ENCODE measurements around the gene TRAPPC3L.

DNA sequence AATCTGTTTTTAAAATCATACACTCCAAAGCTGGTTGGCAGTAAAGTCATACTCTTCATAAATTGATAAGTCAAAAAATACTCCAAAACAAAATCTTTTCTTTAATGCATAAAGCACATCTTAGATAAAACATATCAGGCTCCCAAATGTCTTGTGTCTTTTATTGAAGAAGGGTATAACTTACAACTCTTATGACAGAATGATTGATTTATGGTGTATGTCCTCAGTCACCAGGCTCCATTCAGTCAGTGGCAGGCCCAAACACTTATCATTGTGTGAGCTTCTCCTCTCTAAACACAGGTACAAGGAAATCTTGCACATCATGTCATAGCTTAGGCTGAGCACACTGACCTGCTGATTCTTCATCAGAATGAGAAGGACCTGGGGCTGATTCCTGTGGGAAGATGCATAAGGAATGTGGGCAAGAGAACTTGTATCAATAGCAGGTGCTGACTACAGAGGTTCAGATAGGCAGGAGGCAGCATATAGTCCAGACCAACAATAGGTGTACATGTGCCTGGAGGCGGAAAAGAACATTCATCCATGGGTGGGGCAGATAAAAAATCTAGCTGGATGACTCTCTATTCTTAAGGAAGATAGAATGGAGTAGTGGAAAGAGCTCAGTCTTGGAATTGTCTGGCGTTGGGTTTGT, 32.1 kb downstream of the TRAPPC3L start:
- TF ChIP-seq SIN3A (IDR thresholded peaks at IDR 0.05; ENCODE audit: low read depth): no peak
- no peak for TF ChIP-seq CTCF (IDR thresholded peaks at IDR 0.05 in 2 of 3, conservative IDR thresholded peaks at IDR 0.05 in 1 of 3; ENCODE audit: borderline replicate concordance in 1 of 3, insufficient read depth in 1 of 3, low read depth in 2 of 3, low read length in 2 of 3)
- TF ChIP-seq POLR2AphosphoS5 (IDR thresholded peaks at IDR 0.05; ENCODE audit: low read depth, low read length): no peak
- no peak for TF ChIP-seq YY1 (IDR thresholded peaks at IDR 0.05; ENCODE audit: extremely low read depth, insufficient replicate concordance, low read depth, low read length)
- no peak for TF ChIP-seq EZH2phosphoT487 (IDR thresholded peaks at IDR 0.05; ENCODE audit: borderline replicate concordance)
- no peak for TF ChIP-seq FOSL1 (IDR thresholded peaks at IDR 0.05; ENCODE audit: low read depth)
- no peak for TF ChIP-seq POLR2A (IDR thresholded peaks at IDR 0.05; ENCODE audit: borderline replicate concordance, extremely low read depth, insufficient read depth, insufficient read length)
- TF ChIP-seq, protein P1, sequence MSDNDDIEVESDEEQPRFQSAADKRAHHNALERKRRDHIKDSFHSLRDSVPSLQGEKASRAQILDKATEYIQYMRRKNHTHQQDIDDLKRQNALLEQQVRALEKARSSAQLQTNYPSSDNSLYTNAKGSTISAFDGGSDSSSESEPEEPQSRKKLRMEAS (IDR thresholded peaks at IDR 0.05): no peak
- no peak for TF ChIP-seq ZNF274 (IDR thresholded peaks at IDR 0.05; ENCODE audit: low read depth, low read length)
- no peak for TF ChIP-seq RAD21 (IDR thresholded peaks at IDR 0.05; ENCODE audit: low read depth)
- no peak for TF ChIP-seq REST (IDR thresholded peaks at IDR 0.05; ENCODE audit: low read depth)
- no peak for TF ChIP-seq SP1 (IDR thresholded peaks at IDR 0.05; ENCODE audit: low read depth)
- no peak for TF ChIP-seq JUND (IDR thresholded peaks at IDR 0.05)

All from HCT116 (cell line).